ENCODE data around the gene TSPAN18. TPM values are rescaled to one million over a fixed set of nuclear protein-coding genes. Genes with fewer than 3 reads are reported as not detected.

Gene TSPAN18
- total and polyA plus RNA-seq, 2 of the 4 experiments (the other 2 are of a cell fraction): 0.36 to 1.1 TPM

DNA sequence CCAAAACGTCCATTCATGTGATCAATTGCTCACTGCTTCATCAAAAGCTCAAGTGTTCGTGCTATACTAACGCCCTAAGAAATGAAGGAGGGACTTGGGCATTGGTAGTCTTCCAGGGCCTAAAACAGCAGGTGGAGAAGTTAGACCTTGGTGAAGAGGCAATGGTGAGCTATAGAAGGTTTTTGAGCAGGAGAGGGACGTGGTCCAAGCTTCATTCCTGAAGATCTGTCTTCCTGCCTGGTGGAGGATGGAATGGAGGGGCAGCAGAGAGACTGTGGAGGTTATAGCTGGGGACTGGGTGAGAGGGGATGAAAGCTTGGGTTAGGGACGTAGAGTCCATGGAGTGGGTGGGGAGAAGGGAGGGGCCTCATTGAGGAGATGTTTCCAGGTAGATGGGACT, 126.2 kb downstream of the TSPAN18 start:
- Histone ChIP-seq H3K27me3 (ENCODE audit: control insufficient read depth, insufficient read depth, low read length) (peaks cover 11% of the 10 kb centered on the region), H3K9me3 (ENCODE audit: control insufficient read depth, insufficient read depth, low read length) (no peaks in the 10 kb centered on the region), H2AFZ (replicated peaks; ENCODE audit: low read length, poor library complexity) (no peak overlapping the region), H3K4me1 (ENCODE audit: control insufficient read depth, insufficient read depth, low read length) (peaks cover 8% of the 10 kb centered on the region), H3K9ac (ENCODE audit: low read depth, low read length) (no peak overlapping the region), H4K8ac (ENCODE audit: low read depth in 2 of 2, low read length in 2 of 2) (no peak overlapping the region), H4K91ac (ENCODE audit: insufficient read depth, low read depth, low read length) (0 out of 2 replicates have a peak overlapping the region, but pooled peaks have one; percentile 2), H2AK5ac (ENCODE audit: low read depth, low read length) (no peak overlapping the region), H3K79me1 (ENCODE audit: low read depth in 1 of 2, low read length in 2 of 2) (no peaks in the 10 kb centered on the region), H3K27ac (ENCODE audit: insufficient read depth, low read length) (no peak overlapping the region), H2BK20ac (ENCODE audit: low read depth, low read length) (no peak overlapping the region; the same call in 1 of the 2 replicates), H2AK9ac (replicated peaks; ENCODE audit: low read depth, low read length, poor library complexity) (no peak overlapping the region), H3K36me3 (ENCODE audit: control insufficient read depth, insufficient read depth, low read length) (no peaks in the 10 kb centered on the region), H2BK5ac (ENCODE audit: low read depth, low read length, poor library complexity, severe bottlenecking) (no peak overlapping the region), H4K20me1 (ENCODE audit: insufficient read depth, low read length) (no peaks in the 10 kb centered on the region; the same call in 1 of the 2 replicates), H2BK120ac (ENCODE audit: low read depth, low read length) (no peak overlapping the region), H3K56ac (ENCODE audit: extremely low read depth, insufficient read depth, low read length) (no peak overlapping the region), H3K4ac (ENCODE audit: low read depth, low read length) (no peak overlapping the region), H2BK15ac (ENCODE audit: low read depth, low read length) (no peak overlapping the region), H3K9me1 (ENCODE audit: insufficient read depth, low read length) (no peaks in the 10 kb centered on the region; the same call in 1 of the 2 replicates), H3K4me3 (ENCODE audit: insufficient read depth, low read depth, low read length) (no peak overlapping the region), H3K23ac (ENCODE audit: low read depth, low read length) (no peak overlapping the region), H3K18ac (ENCODE audit: low read depth, low read length) (no peak overlapping the region), H4K5ac (ENCODE audit: low read depth, low read length) (no peak overlapping the region), H3K14ac (replicated peaks; ENCODE audit: low read depth, low read length) (no peak overlapping the region), H3K4me2 (ENCODE audit: low read depth, low read length) (no peak overlapping the region)
- 58% methylated on average over 2 of the region's 5 CpGs; no CpG with 5 or more reads in 1 of the 2 experiments for WGBS, 2 experiments (ENCODE audit: extremely low coverage in 2 of 2, insufficient read length in 1 of 2)
- intact Hi-C loops (cut with micrococcal nuclease) (no loop called here), dilution Hi-C loops (cut with HindIII; ENCODE audit: low sequenced_read_pairs, unreplicated experiment) (no loop called here), in situ Hi-C loops (cut with MboI; ENCODE audit: low sequenced_read_pairs) (no loop called here)
- no peak for DNase-seq
- ChIA-PET CTCF (no interaction called here), POLR2A (ENCODE audit: unreplicated experiment) (interaction anchor here (1.5 kb wide), 1 partner anchor 9 kb away, joined by 5 read pairs; no protein-coding TSS in a partner anchor)
- no peak for ATAC-seq (ENCODE audit: low read depth)
- TF ChIP-seq RFX5 (IDR thresholded peaks at IDR 0.05; ENCODE audit: low read depth, low read length) (no peak), BHLHE40 (IDR thresholded peaks at IDR 0.05; ENCODE audit: low read depth, low read length) (no peak)
- no TSS peak for BruUV-seq (replicated peaks)

Data from IMR-90 (cell line).